Parathyroid adenoma (tissue), 2 donors: ENCODE data around the gene TMEM163.
"Not testable (repeated sequence)": the region's sequence is repeated elsewhere in the genome, so short reads cannot be mapped to it uniquely, and the experiment has no call there.

ENCODE experiments used
- H2AFZ ChIP-seq: fragments of 300-600 bp; sonication (generic); one replicate; pipeline ENCODE4 v1.7.0; 2017; ENCODE audit warnings: antibody characterized with exemption, mild to moderate bottlenecking
- H3K27ac ChIP-seq: fragments of 300-600 bp; sonication (generic); one replicate; pipeline ENCODE4 v1.7.0; 2017
- H3K27me3 ChIP-seq: fragments of 300-600 bp; sonication (generic); one replicate; pipeline ENCODE4 v1.7.0; 2017; ENCODE audit warnings: low read length; ENCODE audit not compliant: control insufficient read depth, insufficient read depth
- H3K36me3 ChIP-seq: fragments of 300-600 bp; sonication (generic); one replicate; pipeline ENCODE4 v1.7.0; 2017; ENCODE audit warnings: low read length; ENCODE audit not compliant: control insufficient read depth, insufficient read depth
- H3K4me1 ChIP-seq: fragments of 300-600 bp; sonication (generic); one replicate; pipeline ENCODE4 v1.7.0; 2017; ENCODE audit warnings: control low read depth
- H3K4me2 ChIP-seq: fragments of 300-600 bp; sonication (generic); one replicate; pipeline ENCODE4 v1.7.0; 2017; ENCODE audit warnings: low read length
- H3K4me3 ChIP-seq: fragments of 300-600 bp; sonication (generic); one replicate; pipeline ENCODE4 v1.7.0; 2017; ENCODE audit warnings: low read depth, low read length
- H3K79me2 ChIP-seq: fragments of 300-600 bp; sonication (generic); one replicate; pipeline ENCODE4 v1.7.0; 2017; ENCODE audit warnings: control low read depth
- H3K9ac ChIP-seq: fragments of 300-600 bp; sonication (generic); one replicate; pipeline ENCODE4 v1.7.0; 2017; ENCODE audit warnings: mild to moderate bottlenecking
- H3K9me3 ChIP-seq: fragments of 300-600 bp; sonication (generic); one replicate; pipeline ENCODE4 v1.7.0; 2017; ENCODE audit warnings: low read length; ENCODE audit not compliant: control insufficient read depth
- CTCF ChIP-seq: fragments of 300-600 bp; sonication (generic); IDR thresholded peaks from one replicate; pipeline ENCODE4 v1.7.0; 2017; ENCODE audit warnings: antibody characterized with exemption, mild to moderate bottlenecking
- donor health status: primary hyperparathyroidism.

Gene TMEM163

GRCh38 chr2:134592377-134592776 lies 126.4 kb downstream of the TMEM163 start:
- TF ChIP-seq CTCF = no peak
- Histone ChIP-seq H3K9me3 (no peaks in the 10 kb centered on the region), H3K9ac (no peak overlapping the region), H2AFZ (no peak overlapping the region), H3K27ac (no peak overlapping the region), H3K27me3 (no peaks in the 10 kb centered on the region), H3K4me2 (no peak overlapping the region), H3K4me1 (no peaks in the 10 kb centered on the region), H3K36me3 (no peaks in the 10 kb centered on the region), H3K4me3 (no peak overlapping the region), H3K79me2 (no peaks in the 10 kb centered on the region)

GRCh38 chr2:134591526-134591925 lies 127.3 kb downstream of the TMEM163 start:
- H3K4me1 ChIP-seq = no peaks in the 10 kb centered on the region
- H3K9ac ChIP-seq = no peak overlapping the region
- no peaks in the 10 kb centered on the region for H3K79me2 ChIP-seq
- H3K9me3 ChIP-seq = no peaks in the 10 kb centered on the region
- H3K27me3 ChIP-seq = no peaks in the 10 kb centered on the region
- H3K4me3 ChIP-seq = no peak overlapping the region
- H3K4me2 ChIP-seq = no peak overlapping the region
- no peak overlapping the region for H2AFZ ChIP-seq
- H3K27ac ChIP-seq = no peak overlapping the region
- no peaks in the 10 kb centered on the region for H3K36me3 ChIP-seq
- TF ChIP-seq CTCF = no peak

GRCh38 chr2:134590679-134591078 lies 128.1 kb downstream of the TMEM163 start:
- H3K79me2 ChIP-seq = no peaks in the 10 kb centered on the region
- no peak overlapping the region for H3K4me2 ChIP-seq
- no peak for TF ChIP-seq CTCF
- H3K4me3 ChIP-seq = no peak overlapping the region
- H3K9me3 ChIP-seq = no peaks in the 10 kb centered on the region
- no peaks in the 10 kb centered on the region for H3K27me3 ChIP-seq
- H3K27ac ChIP-seq = no peak overlapping the region
- H3K36me3 ChIP-seq = no peaks in the 10 kb centered on the region
- H3K9ac ChIP-seq = no peak overlapping the region
- no peaks in the 10 kb centered on the region for H3K4me1 ChIP-seq
- H2AFZ ChIP-seq = no peak overlapping the region

GRCh38 chr2:134589171-134590083 lies 129.4 kb downstream of the TMEM163 start:
- not testable (repeated sequence) for H3K79me2 ChIP-seq, H3K36me3 ChIP-seq, H3K9ac ChIP-seq

GRCh38 chr2:134588556-134588955 lies 130.2 kb downstream of the TMEM163 start:
- no peaks in the 10 kb centered on the region for H3K4me1 ChIP-seq
- no peak for TF ChIP-seq CTCF
- H3K4me2 ChIP-seq = no peak overlapping the region
- H3K9ac ChIP-seq = no peak overlapping the region
- no peak overlapping the region for H3K4me3 ChIP-seq
- no peaks in the 10 kb centered on the region for H3K79me2 ChIP-seq
- no peak overlapping the region for H2AFZ ChIP-seq
- no peak overlapping the region for H3K27ac ChIP-seq
- H3K9me3 ChIP-seq = no peaks in the 10 kb centered on the region
- no peaks in the 10 kb centered on the region for H3K27me3 ChIP-seq
- no peaks in the 10 kb centered on the region for H3K36me3 ChIP-seq

More at GRCh38 chr2:134589171-134590083, 129.4 kb downstream of the TMEM163 start:
- H3K4me2 ChIP-seq, H3K9me3 ChIP-seq, H2AFZ ChIP-seq, H3K4me3 ChIP-seq, H3K4me1 ChIP-seq, H3K27ac ChIP-seq, H3K27me3 ChIP-seq: not testable (repeated sequence)
